ENCODE results near the gene CTDSP1. TPM values are rescaled to one million over a fixed set of nuclear protein-coding genes. Genes with fewer than 3 reads are reported as not detected.

CTDSP1 gene
- polyA plus RNA-seq, 3 donors, result 124 to 134 (median 127) TPM

GRCh38 chr2:218382785-218383184, 16.9 kb upstream of the CTDSP1 start:
- DNase-seq (ENCODE audit: low read depth in 3 of 3, low spot score in 2 of 3), result no peak

GRCh38 chr2:218383892-218384519, 15.7 kb upstream of the CTDSP1 start:
- DNase-seq (ENCODE audit: low read depth in 3 of 3, low spot score in 2 of 3), result no peak

GRCh38 chr2:218384975-218385374, 14.7 kb upstream of the CTDSP1 start:
- no peak for DNase-seq (ENCODE audit: low read depth in 3 of 3, low spot score in 2 of 3)

GRCh38 chr2:218386505-218387368, 12.9 kb upstream of the CTDSP1 start:
- no peak for DNase-seq (ENCODE audit: low read depth in 3 of 3, low spot score in 2 of 3)

GRCh38 chr2:218387369-218388194, 12.1 kb upstream of the CTDSP1 start:
- peak in 1 of 3 donors; percentile 72 for DNase-seq (ENCODE audit: low read depth in 3 of 3, low spot score in 2 of 3)

- DNase-seq (ENCODE audit: low read depth in 3 of 3, low spot score in 2 of 3), result no peak
These were observed 10.1 kb upstream of the CTDSP1 start for GRCh38 chr2:218389333-218390150.

GRCh38 chr2:218391202-218391601, 8.5 kb upstream of the CTDSP1 start:
- DNase-seq (ENCODE audit: low read depth in 3 of 3, low spot score in 2 of 3), result no peak

- no peak for DNase-seq (ENCODE audit: low read depth in 3 of 3, low spot score in 2 of 3)
These were observed 7.2 kb upstream of the CTDSP1 start for GRCh38 chr2:218392459-218392858.

GRCh38 chr2:218392891-218393462, 6.7 kb upstream of the CTDSP1 start:
- no peak for DNase-seq (ENCODE audit: low read depth in 3 of 3, low spot score in 2 of 3)

- no peak for DNase-seq (ENCODE audit: low read depth in 3 of 3, low spot score in 2 of 3)
These were observed 5.8 kb upstream of the CTDSP1 start for GRCh38 chr2:218393750-218394290.

- DNase-seq (ENCODE audit: low read depth in 3 of 3, low spot score in 2 of 3), result no peak
These were observed 5.2 kb upstream of the CTDSP1 start for GRCh38 chr2:218394298-218395089.

GRCh38 chr2:218395090-218395444, 4.6 kb upstream of the CTDSP1 start:
- no peak for DNase-seq (ENCODE audit: low read depth in 3 of 3, low spot score in 2 of 3)

- no peak for DNase-seq (ENCODE audit: low read depth in 3 of 3, low spot score in 2 of 3)
These were observed 4.2 kb upstream of the CTDSP1 start for GRCh38 chr2:218395456-218395825.

GRCh38 chr2:218395826-218396687, 3.6 kb upstream of the CTDSP1 start:
- peak; percentile 92 to 97 (median 95) for DNase-seq (ENCODE audit: low read depth in 3 of 3, low spot score in 2 of 3)

GRCh38 chr2:218396688-218397462, 2.8 kb upstream of the CTDSP1 start:
- peak in 1 of 3 donors; percentile 57 for DNase-seq (ENCODE audit: low read depth in 3 of 3, low spot score in 2 of 3)

- no peak for DNase-seq (ENCODE audit: low read depth in 3 of 3, low spot score in 2 of 3)
These were observed 2.2 kb upstream of the CTDSP1 start for GRCh38 chr2:218397463-218397819.

- DNase-seq (ENCODE audit: low read depth in 3 of 3, low spot score in 2 of 3), result no peak
These were observed 1.7 kb upstream of the CTDSP1 start for GRCh38 chr2:218397820-218398436.
